Measurements from ENCODE around the gene CPS1.

- TF ChIP-seq CTCF (IDR thresholded peaks at IDR 0.05) (no peak), POLR2A (IDR thresholded peaks at IDR 0.05) (no peak)
Measured at GRCh38 chr2:210533389-210533788, 23.0 kb upstream of the CPS1 start.

All from uterus (tissue), 2 donors.